Activated T-cell treated with anti-CD3 and anti-CD28 coated beads, Interleukin-2, amount 50 U/mL, for 24 hours (primary cell): ENCODE measurements around the gene HIPK2.

Experiments used
- DNase-seq: peaks from one replicate; pipeline ENCODE4 v3.0.0-alpha.2; 2020
- H3K27ac Mint-ChIP-seq: 2 replicates; pipeline ENCODE4 v1.8.0; 2020; ENCODE audit warnings: mild to moderate bottlenecking, mixed read lengths
- H3K27me3 Mint-ChIP-seq: 2 replicates; pipeline ENCODE4 v1.8.0; 2020; ENCODE audit warnings: mixed read lengths
- H3K36me3 Mint-ChIP-seq: 2 replicates; pipeline ENCODE4 v1.8.0; 2020; ENCODE audit warnings: low read depth, mixed read lengths
- H3K4me1 Mint-ChIP-seq: 2 replicates; pipeline ENCODE4 v1.8.0; 2020; ENCODE audit warnings: low read depth, mixed read lengths
- H3K4me3 Mint-ChIP-seq: 2 replicates; pipeline ENCODE4 v1.8.0; 2020; ENCODE audit warnings: mild to moderate bottlenecking, moderate library complexity, mixed read lengths
- H3K9me3 Mint-ChIP-seq: 2 replicates; pipeline ENCODE4 v1.8.0; 2020; ENCODE audit warnings: mixed read lengths

HIPK2 gene

GRCh38 chr7:139654276-139655181 is 123.3 kb downstream of the HIPK2 start:
- Mint-ChIP-seq H3K27ac (no peak overlapping the region), H3K9me3 (no peaks in the 10 kb centered on the region), H3K4me3 (no peak overlapping the region), H3K36me3 (peaks cover 7% of the 10 kb centered on the region), H3K4me1 (peaks cover 37% of the 10 kb centered on the region), H3K27me3 (no peaks in the 10 kb centered on the region)
- DNase-seq: no peak

GRCh38 chr7:139651914-139652313 is 125.9 kb downstream of the HIPK2 start:
- H3K4me1 Mint-ChIP-seq: peaks cover 45% of the 10 kb centered on the region

DNA sequence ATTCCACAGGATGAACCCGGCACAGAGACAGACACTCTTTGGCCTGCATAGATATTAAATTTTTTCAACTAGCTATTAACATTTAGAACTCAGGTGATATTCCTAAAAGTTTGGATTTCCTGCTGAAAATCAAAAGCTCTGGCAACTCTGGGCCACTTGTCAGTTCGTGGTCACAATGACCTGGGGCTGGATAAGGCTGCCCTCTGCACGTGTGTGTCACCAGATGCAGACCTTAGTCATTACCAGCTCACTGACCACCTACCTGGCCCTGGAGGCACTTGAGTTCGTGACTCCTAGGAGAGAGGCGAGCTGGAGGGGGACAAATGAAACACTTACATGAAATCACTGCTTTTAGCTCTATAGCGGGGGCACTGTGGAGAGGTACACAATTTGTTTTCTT is 126.5 kb downstream of the HIPK2 start:
- Mint-ChIP-seq H3K27ac (no peak overlapping the region), H3K9me3 (no peaks in the 10 kb centered on the region), H3K27me3 (no peaks in the 10 kb centered on the region), H3K4me3 (no peak overlapping the region), H3K36me3 (peaks cover 5% of the 10 kb centered on the region), H3K4me1 (peaks cover 48% of the 10 kb centered on the region)
- no peak for DNase-seq

More at GRCh38 chr7:139651914-139652313, 125.9 kb downstream of the HIPK2 start:
- Mint-ChIP-seq H3K36me3 (peaks cover 5% of the 10 kb centered on the region), H3K27ac (no peak overlapping the region), H3K4me3 (no peak overlapping the region), H3K27me3 (no peaks in the 10 kb centered on the region), H3K9me3 (no peaks in the 10 kb centered on the region)
- DNase-seq: no peak

DNA sequence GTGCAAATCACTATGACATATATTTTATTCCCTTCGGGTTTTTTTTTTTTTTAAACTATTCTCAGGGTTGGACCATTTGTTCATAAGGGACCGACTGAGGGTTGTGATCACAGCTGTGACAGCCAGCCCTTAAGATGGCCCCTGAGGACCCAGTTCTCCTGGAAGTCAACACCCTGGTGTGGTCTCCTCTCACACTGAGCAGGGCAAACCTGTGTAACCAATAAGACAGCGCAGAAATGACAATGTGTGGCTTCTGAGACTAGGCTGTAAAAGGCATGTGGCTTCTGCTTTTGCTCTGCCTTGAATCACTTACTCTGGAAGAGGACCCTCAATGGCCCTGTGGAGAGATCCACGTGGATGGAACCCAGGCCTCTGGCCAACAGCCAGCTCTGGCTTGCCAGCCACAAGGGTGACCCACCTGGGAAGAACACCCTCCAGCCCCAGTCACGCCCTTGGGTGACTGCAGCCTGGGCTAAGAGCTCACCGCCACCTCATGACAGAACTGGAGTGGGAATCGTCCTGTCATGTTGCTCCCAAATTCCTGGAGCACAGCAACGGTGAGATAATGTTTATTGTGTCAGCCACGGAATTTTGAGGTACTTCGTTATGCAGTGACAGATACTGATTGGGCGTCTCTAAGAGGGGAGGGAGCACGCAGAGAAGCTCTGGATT is 127.2 kb downstream of the HIPK2 start:
- peaks cover 5% of the 10 kb centered on the region for H3K36me3 Mint-ChIP-seq
- H3K27ac Mint-ChIP-seq: no peak overlapping the region
- no peaks in the 10 kb centered on the region for H3K9me3 Mint-ChIP-seq
- H3K4me1 Mint-ChIP-seq: peaks cover 49% of the 10 kb centered on the region
- no peak for DNase-seq
- H3K27me3 Mint-ChIP-seq: no peaks in the 10 kb centered on the region
- H3K4me3 Mint-ChIP-seq: no peak overlapping the region

DNA sequence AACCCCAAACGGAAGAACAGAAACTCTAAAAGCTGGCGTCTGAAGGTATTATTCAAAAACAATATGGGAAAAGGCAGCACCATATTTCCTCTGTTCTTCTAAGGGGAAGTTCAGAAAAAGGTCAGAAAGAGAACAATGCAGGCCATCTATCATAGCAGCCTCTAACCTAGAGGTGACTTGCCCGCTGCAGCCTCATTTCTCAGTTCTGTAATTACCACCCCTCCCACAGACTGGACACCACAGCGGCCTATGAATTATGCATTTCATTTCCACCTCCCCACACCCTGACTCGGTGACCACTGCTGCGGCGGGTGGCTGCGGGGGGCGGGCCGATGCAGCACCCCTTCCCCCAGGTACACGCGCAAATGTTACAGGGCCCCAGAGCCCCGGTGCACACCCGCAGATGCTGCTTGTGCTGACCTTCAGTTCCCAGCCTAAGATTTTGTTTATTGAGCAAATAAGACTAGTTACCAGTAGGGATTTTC is 128.8 kb downstream of the HIPK2 start:
- Mint-ChIP-seq H3K36me3 (peaks cover 11% of the 10 kb centered on the region), H3K27ac (peak overlapping the region; percentile 90), H3K4me1 (peaks cover 60% of the 10 kb centered on the region), H3K27me3 (no peaks in the 10 kb centered on the region), H3K4me3 (peak overlapping the region; percentile 55), H3K9me3 (no peaks in the 10 kb centered on the region)
- no peak for DNase-seq

DNA sequence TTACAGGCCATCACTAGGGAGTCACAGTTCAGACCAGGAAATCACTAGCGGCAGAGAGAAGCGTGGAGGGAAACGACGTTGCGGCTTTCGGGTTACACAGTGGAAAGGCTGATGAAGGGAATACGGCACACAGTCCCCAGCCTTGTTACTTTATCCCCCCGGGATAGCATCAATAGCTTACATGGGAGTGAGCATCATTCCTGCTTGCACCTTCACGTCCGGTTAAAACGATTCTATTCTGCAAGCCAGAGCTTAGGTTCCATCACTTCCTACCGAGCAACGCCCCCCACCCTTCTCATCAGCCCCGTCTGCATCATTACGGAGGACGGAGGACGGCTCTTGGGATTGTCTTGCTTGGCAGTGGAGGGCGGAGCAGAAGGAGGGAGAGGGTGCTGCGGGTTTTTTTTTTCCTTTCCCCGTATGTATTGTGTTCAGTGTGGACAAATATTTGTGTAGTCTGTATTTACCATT is 129.4 kb downstream of the HIPK2 start:
- no peaks in the 10 kb centered on the region for H3K9me3 Mint-ChIP-seq
- peaks cover 66% of the 10 kb centered on the region for H3K4me1 Mint-ChIP-seq

DNA sequence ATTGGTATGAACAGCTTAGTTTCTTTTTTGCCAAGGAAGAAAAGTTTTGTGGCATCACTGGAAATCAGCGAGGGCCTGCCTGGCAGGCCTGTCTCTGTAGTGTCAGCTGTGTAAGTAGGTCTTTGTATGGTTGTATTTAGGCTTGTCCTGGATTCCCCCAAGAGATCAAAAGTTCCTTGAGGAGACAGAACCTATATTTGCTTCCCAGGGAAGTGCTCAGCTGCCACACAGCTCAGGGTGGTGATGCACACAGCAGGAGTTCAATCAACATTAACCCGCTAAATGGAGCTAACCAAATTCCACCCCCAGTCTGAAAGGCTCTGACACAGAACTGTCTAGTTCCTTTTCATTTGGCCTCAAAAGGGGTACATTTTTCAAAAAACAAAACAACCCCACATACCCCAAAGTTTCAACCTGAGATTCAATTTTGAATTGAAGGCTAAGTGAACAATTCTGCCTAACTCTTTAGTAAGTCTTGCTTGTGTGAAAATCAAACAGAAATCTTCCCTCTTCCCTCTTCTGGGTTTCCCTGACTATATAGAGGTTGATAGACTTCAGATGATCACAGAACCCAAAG is 129.9 kb downstream of the HIPK2 start:
- peaks cover 11% of the 10 kb centered on the region for H3K36me3 Mint-ChIP-seq
- no peak for DNase-seq
- H3K4me1 Mint-ChIP-seq: peaks cover 68% of the 10 kb centered on the region
- peak overlapping the region; percentile 55 for H3K4me3 Mint-ChIP-seq
- no peaks in the 10 kb centered on the region for H3K27me3 Mint-ChIP-seq
- peak overlapping the region; percentile 90 for H3K27ac Mint-ChIP-seq
- H3K9me3 Mint-ChIP-seq: no peaks in the 10 kb centered on the region

More for the DNA sequence above, 129.4 kb downstream of the HIPK2 start:
- Mint-ChIP-seq H3K36me3 (peaks cover 11% of the 10 kb centered on the region), H3K27me3 (no peaks in the 10 kb centered on the region), H3K27ac (peak overlapping the region; percentile 90), H3K4me3 (peak overlapping the region; percentile 55)
- no peak for DNase-seq

GRCh38 chr7:139647085-139647484 is 130.7 kb downstream of the HIPK2 start:
- peaks cover 74% of the 10 kb centered on the region for H3K4me1 Mint-ChIP-seq
- peak overlapping the region; percentile 90 for H3K27ac Mint-ChIP-seq
- H3K27me3 Mint-ChIP-seq: no peaks in the 10 kb centered on the region
- peaks cover 11% of the 10 kb centered on the region for H3K36me3 Mint-ChIP-seq
- DNase-seq: no peak
- H3K9me3 Mint-ChIP-seq: no peaks in the 10 kb centered on the region
- H3K4me3 Mint-ChIP-seq: peak overlapping the region; percentile 9

DNA sequence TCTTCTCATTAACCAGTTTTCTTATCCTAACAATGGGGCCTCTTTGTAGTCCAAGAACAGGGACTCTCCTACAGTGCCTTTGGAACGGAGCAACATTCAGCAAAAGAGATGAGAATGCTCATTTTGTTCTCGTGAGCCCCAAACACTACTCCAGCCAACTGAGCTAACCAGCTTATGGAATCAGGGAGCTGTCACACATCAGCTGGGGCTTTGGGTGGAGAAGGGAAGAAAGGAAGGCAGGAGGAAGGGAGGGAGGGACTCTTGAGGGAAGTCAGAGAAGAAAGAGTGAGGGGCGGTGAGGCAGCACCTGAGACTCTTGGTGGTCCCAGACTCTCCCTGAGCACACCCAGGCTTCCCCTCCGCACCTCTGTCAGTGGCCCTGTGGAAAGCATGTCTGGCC is 131.2 kb downstream of the HIPK2 start:
- no peak overlapping the region for H3K27ac Mint-ChIP-seq
- DNase-seq: no peak
- no peaks in the 10 kb centered on the region for H3K27me3 Mint-ChIP-seq
- H3K4me3 Mint-ChIP-seq: no peak overlapping the region
- peaks cover 14% of the 10 kb centered on the region for H3K36me3 Mint-ChIP-seq
- H3K4me1 Mint-ChIP-seq: peaks cover 78% of the 10 kb centered on the region
- no peaks in the 10 kb centered on the region for H3K9me3 Mint-ChIP-seq

- H3K36me3 Mint-ChIP-seq: peaks cover 15% of the 10 kb centered on the region
- no peaks in the 10 kb centered on the region for H3K9me3 Mint-ChIP-seq
- no peaks in the 10 kb centered on the region for H3K27me3 Mint-ChIP-seq
- H3K27ac Mint-ChIP-seq: no peak overlapping the region
- peak; percentile 84 for DNase-seq
- H3K4me1 Mint-ChIP-seq: peaks cover 75% of the 10 kb centered on the region
- no peak overlapping the region for H3K4me3 Mint-ChIP-seq
These were observed 131.9 kb downstream of the HIPK2 start for GRCh38 chr7:139645572-139646523.

DNA sequence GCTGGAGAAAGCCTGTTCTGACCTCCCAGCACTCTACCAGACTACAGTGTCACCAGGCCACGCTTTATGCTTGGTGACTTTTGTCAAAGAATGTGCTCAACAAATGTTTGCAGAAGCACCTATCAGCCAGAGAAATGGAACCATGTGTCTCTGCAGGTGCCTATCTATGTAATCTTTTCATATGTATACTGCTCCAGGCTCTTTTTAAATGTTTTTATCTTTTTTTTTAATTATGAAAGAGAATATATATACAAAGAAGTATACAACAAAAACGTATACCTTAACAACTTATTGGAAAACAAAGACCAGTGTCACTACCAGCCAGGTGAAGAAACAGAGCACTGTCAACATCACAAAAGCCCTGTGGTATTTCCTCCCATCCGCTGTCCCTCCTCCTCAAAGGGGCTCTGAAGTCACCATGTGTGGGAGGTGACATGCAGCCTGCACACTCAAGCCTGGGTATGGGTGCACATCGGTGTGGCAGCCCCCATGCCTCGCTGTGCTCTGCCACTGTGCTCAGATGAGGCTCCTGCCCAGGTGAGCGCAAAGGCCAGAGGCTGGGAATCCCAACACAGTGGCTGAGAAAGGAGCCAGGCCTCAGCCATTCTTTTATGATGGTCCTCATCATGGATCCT is 133.7 kb downstream of the HIPK2 start:
- H3K27ac Mint-ChIP-seq: no peak overlapping the region
- H3K4me3 Mint-ChIP-seq: no peak overlapping the region
- DNase-seq: no peak
- no peaks in the 10 kb centered on the region for H3K9me3 Mint-ChIP-seq
- peaks cover 69% of the 10 kb centered on the region for H3K4me1 Mint-ChIP-seq
- H3K36me3 Mint-ChIP-seq: peaks cover 14% of the 10 kb centered on the region
- no peaks in the 10 kb centered on the region for H3K27me3 Mint-ChIP-seq

DNA sequence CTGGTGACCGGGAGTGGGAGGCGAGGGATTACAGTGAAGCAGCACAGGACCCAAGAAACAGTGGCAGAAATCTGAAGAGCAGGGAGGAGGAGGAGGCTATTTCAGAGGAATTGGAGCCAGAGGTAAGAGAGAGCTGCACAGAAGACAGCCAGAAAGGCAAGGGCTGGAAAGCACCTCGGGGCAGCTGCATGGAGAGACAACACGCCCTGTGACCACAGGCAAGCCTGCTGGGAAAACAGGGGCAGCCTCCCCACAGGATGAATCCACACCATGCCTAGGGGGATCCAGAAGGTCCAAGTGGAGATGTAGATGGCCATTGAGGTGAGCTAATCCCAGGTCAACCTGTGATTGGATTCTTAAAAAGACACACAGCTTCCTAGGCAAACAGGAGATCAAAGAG is 135.5 kb downstream of the HIPK2 start:
- Mint-ChIP-seq H3K4me3 (no peak overlapping the region), H3K9me3 (no peaks in the 10 kb centered on the region), H3K4me1 (peaks cover 60% of the 10 kb centered on the region), H3K36me3 (peaks cover 14% of the 10 kb centered on the region), H3K27ac (no peak overlapping the region), H3K27me3 (no peaks in the 10 kb centered on the region)
- DNase-seq: no peak

DNA sequence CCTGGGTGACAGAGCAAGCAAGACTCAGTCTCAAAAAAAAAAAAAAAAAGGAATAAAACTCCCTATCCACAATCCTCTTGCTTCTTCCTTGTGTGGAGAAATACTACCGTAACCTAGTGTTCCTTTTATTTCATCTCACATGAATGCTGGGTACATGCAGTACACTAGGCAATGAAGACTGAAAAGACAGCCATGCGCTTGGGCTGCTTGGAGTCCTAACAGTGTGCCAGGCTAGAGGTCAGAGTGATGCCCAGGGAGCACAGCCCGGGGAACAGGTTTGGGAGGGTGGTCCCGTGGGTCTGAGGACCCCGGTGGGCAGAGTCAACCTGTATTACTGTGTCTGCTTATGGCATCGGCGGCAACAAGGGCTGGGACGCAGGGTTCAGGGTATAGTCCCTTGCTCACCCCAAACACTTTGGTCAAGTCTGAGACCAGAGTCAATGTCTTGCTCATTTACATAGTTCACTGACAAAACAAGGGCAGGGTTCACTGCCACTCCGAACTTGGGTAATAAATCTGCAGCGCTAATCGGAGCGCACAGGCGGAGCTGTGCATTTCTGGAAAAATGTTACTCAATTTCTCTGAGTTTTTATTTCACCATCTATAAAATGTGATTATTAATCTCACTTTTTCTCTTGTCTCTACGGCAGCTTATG is 136.3 kb downstream of the HIPK2 start:
- Mint-ChIP-seq H3K27ac (no peak overlapping the region), H3K36me3 (peaks cover 19% of the 10 kb centered on the region), H3K4me1 (peaks cover 60% of the 10 kb centered on the region), H3K4me3 (no peak overlapping the region), H3K9me3 (no peaks in the 10 kb centered on the region), H3K27me3 (no peaks in the 10 kb centered on the region)
- no peak for DNase-seq
